Spleen (tissue), 7 donors: ENCODE data around the gene SUMF1.

Experiments used
- POLR2A ChIP-seq, 3 donors: fragments of 450-650 bp; IDR thresholded peaks; one replicate each; pipeline ENCODE4 v1.5.1; 2017; ENCODE audit warnings: antibody characterized with exemption in 3 of 3, mild to moderate bottlenecking in 1 of 3
- POLR2AphosphoS5 ChIP-seq, 3 donors: sonication (generic); formaldehyde crosslinking; IDR thresholded peaks; one replicate each; pipeline ENCODE4 v1.5.1; 2017; ENCODE audit warnings: antibody characterized with exemption in 3 of 3
- TF ChIP-seq, protein P1 (sequence below), 11 experiments: fragments of 200-600 bp in 7 of 11; fragments of 450-650 bp in 4 of 11; sonication (generic) in 4 of 11; IDR thresholded peaks in 8 of 11; conservative IDR thresholded peaks in 3 of 11; 1 replicate in 7 of 11; 2 replicates in 4 of 11; pipeline versions ENCODE4 v1.4.0 to v1.8.0; 2016 to 2021; ENCODE audit warnings: antibody characterized with exemption in 11 of 11, inconsistent platforms in 4 of 11, mild to moderate bottlenecking in 1 of 11
- donor health status: DM: no; HTN: no; CAD: no; lungs with moderate emphysema.
- donor health status: DM: no; HTN: no; CAD: no.
- donor health status: DM: no; HTN: no; CAD: no.

DNA sequence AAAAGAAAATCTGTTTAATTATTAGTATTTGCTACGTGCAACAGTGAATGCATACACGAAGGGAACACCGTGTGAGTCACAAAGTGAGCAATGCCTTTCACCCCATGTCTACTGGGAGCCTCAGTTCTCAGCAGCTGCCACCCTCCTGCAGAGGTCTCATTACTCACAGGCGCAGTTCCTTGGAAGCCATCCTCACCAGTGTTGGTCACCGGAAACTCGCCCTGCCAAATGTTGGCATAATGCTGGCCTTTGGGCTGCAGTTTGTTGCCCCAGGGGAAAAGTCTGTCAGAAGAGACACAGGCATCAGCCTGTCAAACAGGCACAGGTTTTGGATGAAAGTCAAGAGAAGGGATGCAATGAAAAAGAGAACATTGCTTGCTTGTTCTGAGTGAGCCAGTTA lies 50.1 kb downstream of the SUMF1 start:
- TF ChIP-seq POLR2A (IDR thresholded peaks at IDR 0.05) (no peak), POLR2AphosphoS5 (IDR thresholded peaks at IDR 0.05) (no peak)
- TF ChIP-seq, protein P1, sequence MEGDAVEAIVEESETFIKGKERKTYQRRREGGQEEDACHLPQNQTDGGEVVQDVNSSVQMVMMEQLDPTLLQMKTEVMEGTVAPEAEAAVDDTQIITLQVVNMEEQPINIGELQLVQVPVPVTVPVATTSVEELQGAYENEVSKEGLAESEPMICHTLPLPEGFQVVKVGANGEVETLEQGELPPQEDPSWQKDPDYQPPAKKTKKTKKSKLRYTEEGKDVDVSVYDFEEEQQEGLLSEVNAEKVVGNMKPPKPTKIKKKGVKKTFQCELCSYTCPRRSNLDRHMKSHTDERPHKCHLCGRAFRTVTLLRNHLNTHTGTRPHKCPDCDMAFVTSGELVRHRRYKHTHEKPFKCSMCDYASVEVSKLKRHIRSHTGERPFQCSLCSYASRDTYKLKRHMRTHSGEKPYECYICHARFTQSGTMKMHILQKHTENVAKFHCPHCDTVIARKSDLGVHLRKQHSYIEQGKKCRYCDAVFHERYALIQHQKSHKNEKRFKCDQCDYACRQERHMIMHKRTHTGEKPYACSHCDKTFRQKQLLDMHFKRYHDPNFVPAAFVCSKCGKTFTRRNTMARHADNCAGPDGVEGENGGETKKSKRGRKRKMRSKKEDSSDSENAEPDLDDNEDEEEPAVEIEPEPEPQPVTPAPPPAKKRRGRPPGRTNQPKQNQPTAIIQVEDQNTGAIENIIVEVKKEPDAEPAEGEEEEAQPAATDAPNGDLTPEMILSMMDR (IDR thresholded peaks at IDR 0.05 in 8 of 11, conservative IDR thresholded peaks at IDR 0.05 in 3 of 11), result no peak
